ENCODE results near the gene RCN1. TPM values are rescaled to one million over a fixed set of nuclear protein-coding genes. Genes with fewer than 3 reads are reported as not detected.
A peak's percentile ranks its signal among the peaks of the same experiment; 100 is the strongest.

Gene RCN1
- total RNA-seq, 1 experiment from 2014 or later = 155 TPM

DNA sequence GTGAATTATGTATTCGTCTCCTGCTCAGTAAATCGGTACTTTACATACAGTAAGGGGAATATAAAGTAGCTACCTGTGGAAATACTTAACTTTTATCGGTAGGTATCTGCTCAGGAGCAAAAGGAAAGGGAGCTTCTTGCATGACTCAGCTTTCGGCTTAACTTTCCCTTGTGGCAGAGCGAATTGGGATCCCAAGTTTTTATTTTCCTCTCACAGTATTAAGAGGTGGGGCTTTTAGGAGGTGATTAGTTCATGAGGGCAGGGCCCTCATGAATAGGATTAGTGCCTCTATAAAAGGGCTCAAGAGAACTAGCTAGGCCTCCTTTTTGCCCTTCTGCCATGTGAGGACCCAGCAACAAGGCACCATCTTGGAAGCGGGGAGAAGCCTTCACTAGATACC, 18.7 kb downstream of the RCN1 start:
- Mint-ChIP-seq H3K4me1 (ENCODE audit: insufficient read depth, unreplicated experiment) (peaks cover 18% of the 10 kb centered on the region), H3K9me3 (ENCODE audit: unreplicated experiment) (no peaks in the 10 kb centered on the region), H3K4me3 (ENCODE audit: unreplicated experiment) (no peak overlapping the region), H3K27me3 (ENCODE audit: insufficient read depth, unreplicated experiment) (no peaks in the 10 kb centered on the region), H3K36me3 (ENCODE audit: insufficient read depth, unreplicated experiment) (peaks cover 4% of the 10 kb centered on the region), H3K27ac (ENCODE audit: low read depth, unreplicated experiment) (no peak overlapping the region)
- BruUV-seq (replicated peaks) = no TSS peak
- POLR2A ChIA-PET = interaction anchor here (0.6 kb wide), 2 partner anchors 528 to 601 kb away, joined by 3 read pairs; no protein-coding TSS in a partner anchor
- peak; percentile 30 for DNase-seq (ENCODE audit: unreplicated experiment)
- intact Hi-C loops (cut with micrococcal nuclease) = no loop called here
- CTCF ChIA-PET = interaction anchor here (0.7 kb wide), 1 partner anchor 189 kb away, joined by 6 read pairs; no protein-coding TSS in a partner anchor
- TF ChIP-seq, protein P1, sequence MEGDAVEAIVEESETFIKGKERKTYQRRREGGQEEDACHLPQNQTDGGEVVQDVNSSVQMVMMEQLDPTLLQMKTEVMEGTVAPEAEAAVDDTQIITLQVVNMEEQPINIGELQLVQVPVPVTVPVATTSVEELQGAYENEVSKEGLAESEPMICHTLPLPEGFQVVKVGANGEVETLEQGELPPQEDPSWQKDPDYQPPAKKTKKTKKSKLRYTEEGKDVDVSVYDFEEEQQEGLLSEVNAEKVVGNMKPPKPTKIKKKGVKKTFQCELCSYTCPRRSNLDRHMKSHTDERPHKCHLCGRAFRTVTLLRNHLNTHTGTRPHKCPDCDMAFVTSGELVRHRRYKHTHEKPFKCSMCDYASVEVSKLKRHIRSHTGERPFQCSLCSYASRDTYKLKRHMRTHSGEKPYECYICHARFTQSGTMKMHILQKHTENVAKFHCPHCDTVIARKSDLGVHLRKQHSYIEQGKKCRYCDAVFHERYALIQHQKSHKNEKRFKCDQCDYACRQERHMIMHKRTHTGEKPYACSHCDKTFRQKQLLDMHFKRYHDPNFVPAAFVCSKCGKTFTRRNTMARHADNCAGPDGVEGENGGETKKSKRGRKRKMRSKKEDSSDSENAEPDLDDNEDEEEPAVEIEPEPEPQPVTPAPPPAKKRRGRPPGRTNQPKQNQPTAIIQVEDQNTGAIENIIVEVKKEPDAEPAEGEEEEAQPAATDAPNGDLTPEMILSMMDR (IDR thresholded peaks at IDR 0.05; ENCODE audit: unreplicated experiment) = no peak

DNA sequence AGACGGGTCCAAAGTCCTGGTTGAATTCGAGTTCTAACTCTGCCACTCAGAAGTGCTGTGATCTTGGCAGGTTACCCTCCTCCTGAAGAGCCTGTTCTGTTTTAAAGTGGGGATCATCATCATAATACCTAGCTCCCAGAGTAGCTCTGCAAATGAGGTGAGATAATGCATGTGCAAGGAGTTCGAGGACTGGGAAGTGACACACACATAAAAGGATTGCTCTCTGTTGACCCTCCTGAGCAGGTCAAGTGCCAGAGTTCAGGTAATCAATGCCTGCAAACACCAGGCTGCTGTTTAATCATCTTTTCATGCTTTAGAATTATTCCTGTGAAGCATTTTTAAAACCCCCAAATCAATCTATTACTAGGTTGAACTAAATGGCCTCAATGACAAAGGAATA, 19.9 kb downstream of the RCN1 start:
- TF ChIP-seq, protein P1 (IDR thresholded peaks at IDR 0.05; ENCODE audit: unreplicated experiment) = no peak
- no peak for DNase-seq (ENCODE audit: unreplicated experiment)
- H3K27me3 Mint-ChIP-seq (ENCODE audit: insufficient read depth, unreplicated experiment) = no peaks in the 10 kb centered on the region
- H3K9me3 Mint-ChIP-seq (ENCODE audit: unreplicated experiment) = no peaks in the 10 kb centered on the region
- CTCF ChIA-PET = no interaction called here
- H3K4me1 Mint-ChIP-seq (ENCODE audit: insufficient read depth, unreplicated experiment) = peaks cover 18% of the 10 kb centered on the region
- H3K36me3 Mint-ChIP-seq (ENCODE audit: insufficient read depth, unreplicated experiment) = no peaks in the 10 kb centered on the region
- no TSS peak for BruUV-seq (replicated peaks)
- no peak overlapping the region for H3K4me3 Mint-ChIP-seq (ENCODE audit: unreplicated experiment)
- intact Hi-C loops (cut with micrococcal nuclease) = no loop called here
- POLR2A ChIA-PET = interaction anchor here (1.1 kb wide), 1 partner anchor 15 kb away, joined by 4 read pairs; no protein-coding TSS in a partner anchor
- no peak overlapping the region for H3K27ac Mint-ChIP-seq (ENCODE audit: low read depth, unreplicated experiment)

DNA sequence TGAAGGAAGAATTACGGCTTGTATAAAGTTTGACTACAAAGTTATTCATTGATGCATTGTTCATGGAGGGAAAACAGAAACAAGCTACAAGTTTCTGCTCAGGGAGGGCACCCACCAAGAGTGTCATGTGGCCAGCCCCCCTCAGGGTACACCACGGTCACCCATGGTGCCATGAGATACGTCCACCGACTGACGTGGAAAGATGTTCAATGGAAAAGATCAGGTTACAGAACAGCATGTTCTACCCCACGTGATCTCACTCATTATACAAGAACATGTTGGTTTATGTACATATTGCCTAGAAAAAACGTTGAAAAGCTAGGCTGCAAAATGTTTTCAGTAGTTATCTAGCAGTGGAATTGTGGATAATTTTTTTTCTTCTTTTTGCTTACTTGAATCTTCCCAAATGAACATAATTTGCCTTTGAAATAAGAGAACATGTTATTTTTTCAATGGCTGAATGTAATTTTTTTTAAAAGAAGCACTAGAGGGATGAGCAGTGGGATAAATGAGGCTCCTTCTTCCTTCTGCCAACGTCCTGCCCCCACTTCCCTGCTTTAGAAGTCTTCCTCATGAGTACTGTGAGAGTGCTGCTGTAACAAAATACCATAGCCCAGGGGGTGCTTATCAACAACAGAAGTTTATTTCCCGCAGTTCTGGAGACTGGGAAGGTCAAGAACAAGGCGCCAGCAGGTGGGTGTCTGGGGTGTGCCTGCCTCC, 22.5 kb downstream of the RCN1 start:
- intact Hi-C loops (cut with micrococcal nuclease) = no loop called here
- Mint-ChIP-seq H3K27ac (ENCODE audit: low read depth, unreplicated experiment) (no peak overlapping the region), H3K27me3 (ENCODE audit: insufficient read depth, unreplicated experiment) (no peaks in the 10 kb centered on the region), H3K9me3 (ENCODE audit: unreplicated experiment) (peaks cover 8% of the 10 kb centered on the region), H3K36me3 (ENCODE audit: insufficient read depth, unreplicated experiment) (no peaks in the 10 kb centered on the region), H3K4me3 (ENCODE audit: unreplicated experiment) (no peak overlapping the region), H3K4me1 (ENCODE audit: insufficient read depth, unreplicated experiment) (peaks cover 18% of the 10 kb centered on the region)
- no TSS peak for BruUV-seq (replicated peaks)
- ChIA-PET CTCF (interaction anchor here (0.7 to 1.7 kb wide), 3 partner anchors 14 to 106 kb away, joined by 3 to 4 read pairs (median 4); no protein-coding TSS in a partner anchor), POLR2A (no interaction called here)
- peak; percentile 36 for DNase-seq (ENCODE audit: unreplicated experiment)
- TF ChIP-seq, protein P1 (IDR thresholded peaks at IDR 0.05; ENCODE audit: unreplicated experiment) = no peak

DNA sequence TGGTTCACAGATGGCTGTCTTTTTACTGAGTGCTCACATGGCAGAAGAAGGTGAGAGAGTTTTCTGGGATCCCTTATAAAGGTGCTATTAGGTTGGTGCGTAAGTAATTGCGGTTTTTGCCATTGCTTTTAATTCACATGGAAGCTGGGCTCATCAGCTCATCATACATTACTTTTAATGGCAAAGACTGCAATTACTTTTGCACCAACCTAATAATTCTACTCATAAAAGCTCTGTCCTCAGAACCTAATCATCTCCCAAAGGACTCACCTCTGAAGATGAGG, 23.0 kb downstream of the RCN1 start:
- H3K27me3 Mint-ChIP-seq (ENCODE audit: insufficient read depth, unreplicated experiment) = no peaks in the 10 kb centered on the region
- no TSS peak for BruUV-seq (replicated peaks)
- H3K36me3 Mint-ChIP-seq (ENCODE audit: insufficient read depth, unreplicated experiment) = no peaks in the 10 kb centered on the region
- DNase-seq (ENCODE audit: unreplicated experiment) = no peak
- H3K4me1 Mint-ChIP-seq (ENCODE audit: insufficient read depth, unreplicated experiment) = peaks cover 18% of the 10 kb centered on the region
- intact Hi-C loops (cut with micrococcal nuclease) = no loop called here
- H3K27ac Mint-ChIP-seq (ENCODE audit: low read depth, unreplicated experiment) = no peak overlapping the region
- CTCF ChIA-PET = interaction anchor here (1.2 to 1.7 kb wide), 2 partner anchors 61 to 107 kb away, joined by 3 to 4 read pairs; no protein-coding TSS in a partner anchor
- peaks cover 8% of the 10 kb centered on the region for H3K9me3 Mint-ChIP-seq (ENCODE audit: unreplicated experiment)
- no peak overlapping the region for H3K4me3 Mint-ChIP-seq (ENCODE audit: unreplicated experiment)
- POLR2A ChIA-PET = no interaction called here
- TF ChIP-seq, protein P1 (IDR thresholded peaks at IDR 0.05; ENCODE audit: unreplicated experiment) = no peak

Measured in MCF 10A (cell line).